ENCODE measurements around the gene BTG1.

Gene BTG1

GRCh38 chr12:92146497-92147224, 1.0 kb upstream of the BTG1 start:
- no peaks in the 10 kb centered on the region for H3K27me3 ChIP-seq
- no peak for DNase-seq

GRCh38 chr12:92145481-92145730, 240 bp downstream of the BTG1 start:
- H3K4me1 ChIP-seq: no peaks in the 10 kb centered on the region
- peaks cover 19% of the 10 kb centered on the region for H3K36me3 ChIP-seq
- no peaks in the 10 kb centered on the region for H3K27me3 ChIP-seq
- DNase-seq: no peak
- peak overlapping the region; percentile 95 for H3K4me3 ChIP-seq (ENCODE audit: low read depth, low read length)
- no peak for TF ChIP-seq CTCF (IDR thresholded peaks at IDR 0.05; ENCODE audit: low read depth, low read length)
- H3K9me3 ChIP-seq: no peaks in the 10 kb centered on the region

More at GRCh38 chr12:92146497-92147224, 1.0 kb upstream of the BTG1 start:
- peaks cover 19% of the 10 kb centered on the region for H3K36me3 ChIP-seq
- no peak for TF ChIP-seq CTCF (IDR thresholded peaks at IDR 0.05; ENCODE audit: low read depth, low read length)
- no peaks in the 10 kb centered on the region for H3K4me1 ChIP-seq
- peak overlapping the region; percentile 85 for H3K4me3 ChIP-seq (ENCODE audit: low read depth, low read length)
- no peaks in the 10 kb centered on the region for H3K9me3 ChIP-seq

- H3K9me3 ChIP-seq: no peaks in the 10 kb centered on the region
- H3K27me3 ChIP-seq: no peaks in the 10 kb centered on the region
- no peak for TF ChIP-seq CTCF (IDR thresholded peaks at IDR 0.05; ENCODE audit: low read depth, low read length)
- peak; percentile 58 for DNase-seq
- H3K4me3 ChIP-seq (ENCODE audit: low read depth, low read length): peak overlapping the region; percentile 95
- no peaks in the 10 kb centered on the region for H3K4me1 ChIP-seq
- H3K36me3 ChIP-seq: peaks cover 19% of the 10 kb centered on the region
Measured at GRCh38 chr12:92144631-92145480, 790 bp downstream of the BTG1 start.

GRCh38 chr12:92143686-92144630, 1.7 kb downstream of the BTG1 start:
- Histone ChIP-seq H3K4me3 (ENCODE audit: low read depth, low read length) (peak overlapping the region; percentile 95), H3K4me1 (no peaks in the 10 kb centered on the region), H3K36me3 (peaks cover 19% of the 10 kb centered on the region), H3K9me3 (no peaks in the 10 kb centered on the region), H3K27me3 (no peaks in the 10 kb centered on the region)
- peak; percentile 95 for TF ChIP-seq CTCF (IDR thresholded peaks at IDR 0.05; ENCODE audit: low read depth, low read length)
- peak; percentile 83 for DNase-seq

GRCh38 chr12:92143258-92143657, 2.4 kb downstream of the BTG1 start:
- no peak for TF ChIP-seq CTCF (IDR thresholded peaks at IDR 0.05; ENCODE audit: low read depth, low read length)
- no peak for DNase-seq
- Histone ChIP-seq H3K36me3 (peaks cover 19% of the 10 kb centered on the region), H3K27me3 (no peaks in the 10 kb centered on the region), H3K4me3 (ENCODE audit: low read depth, low read length) (peak overlapping the region; percentile 95), H3K9me3 (no peaks in the 10 kb centered on the region), H3K4me1 (no peaks in the 10 kb centered on the region)

Data from BE2C (cell line).